ENCODE data around the gene DOCK2. TPM values are rescaled to one million over a fixed set of nuclear protein-coding genes. Genes with fewer than 3 reads are reported as not detected.

The DOCK2 gene
- polyA plus RNA-seq, 1 donor (not counting 4 experiments of a cell fraction or from before 2014, with no cell fraction given), result 0.21 TPM

GRCh38 chr5:169944115-169944514, 307.0 kb downstream of the DOCK2 start:
- no peak for TF ChIP-seq EZH2 (IDR thresholded peaks at IDR 0.05; ENCODE audit: low read length)
- TF ChIP-seq CTCF (optimal IDR thresholded peaks at IDR 0.05 in 1 of 3, IDR thresholded peaks at IDR 0.05 in 1 of 3, conservative IDR thresholded peaks at IDR 0.05 in 1 of 3; ENCODE audit: extremely low read depth in 1 of 3, insufficient read depth in 2 of 3, low read length in 3 of 3), result no peak
- Histone ChIP-seq H3K4me3 (ENCODE audit: control insufficient read depth in 2 of 3, extremely low read depth in 1 of 3, insufficient read depth in 2 of 3, low read depth in 1 of 3, low read length in 3 of 3) (no peak overlapping the region), H3K79me2 (ENCODE audit: control insufficient read depth, insufficient read depth, low read length) (no peaks in the 10 kb centered on the region), H3K9me1 (ENCODE audit: control insufficient read depth, extremely low read depth, insufficient read depth, low read length) (no peaks in the 10 kb centered on the region), H2AFZ (ENCODE audit: control insufficient read depth, low read length) (peak overlapping the region; percentile 36), H3K27ac (ENCODE audit: control insufficient read depth, insufficient read depth, low read length) (no peak overlapping the region), H3K27me3 (ENCODE audit: control insufficient read depth, extremely low read depth, insufficient read depth, low read length) (no peaks in the 10 kb centered on the region), H4K20me1 (ENCODE audit: control insufficient read depth, extremely low read depth, insufficient read depth, low read length) (no peaks in the 10 kb centered on the region), H3K9me3 (ENCODE audit: control insufficient read depth, low read depth, low read length) (no peaks in the 10 kb centered on the region), H3K36me3 (ENCODE audit: control insufficient read depth in 2 of 2, extremely low read depth in 1 of 2, insufficient read depth in 2 of 2, low read length in 2 of 2) (no peaks in the 10 kb centered on the region), H3K4me2 (ENCODE audit: control insufficient read depth, extremely low read depth, insufficient read depth, low read depth, low read length) (peak overlapping the region; percentile 14), H3K9ac (ENCODE audit: control insufficient read depth, extremely low read depth, insufficient read depth, low read length) (no peak overlapping the region), H3K4me1 (ENCODE audit: control insufficient read depth, extremely low read depth, insufficient read depth, low read length) (peaks cover 8% of the 10 kb centered on the region)
- no peak for DNase-seq (ENCODE audit: low read depth, low spot score)
- dilution Hi-C loops (cut with MboI; ENCODE audit: extremely low pct_ligation_motif_present, low sequenced_read_pairs), result no loop called here
- no peak for FAIRE-seq

GRCh38 chr5:169944922-169945680, 308.0 kb downstream of the DOCK2 start:
- Histone ChIP-seq H3K27me3 (ENCODE audit: control insufficient read depth, extremely low read depth, insufficient read depth, low read length) (no peaks in the 10 kb centered on the region), H3K79me2 (ENCODE audit: control insufficient read depth, insufficient read depth, low read length) (no peaks in the 10 kb centered on the region), H3K9me1 (ENCODE audit: control insufficient read depth, extremely low read depth, insufficient read depth, low read length) (no peaks in the 10 kb centered on the region), H3K36me3 (ENCODE audit: control insufficient read depth in 2 of 2, extremely low read depth in 1 of 2, insufficient read depth in 2 of 2, low read length in 2 of 2) (no peaks in the 10 kb centered on the region), H3K4me2 (ENCODE audit: control insufficient read depth, extremely low read depth, insufficient read depth, low read depth, low read length) (no peak overlapping the region), H2AFZ (ENCODE audit: control insufficient read depth, low read length) (no peak overlapping the region), H3K27ac (ENCODE audit: control insufficient read depth, insufficient read depth, low read length) (no peak overlapping the region), H4K20me1 (ENCODE audit: control insufficient read depth, extremely low read depth, insufficient read depth, low read length) (no peaks in the 10 kb centered on the region), H3K4me3 (ENCODE audit: control insufficient read depth in 2 of 3, extremely low read depth in 1 of 3, insufficient read depth in 2 of 3, low read depth in 1 of 3, low read length in 3 of 3) (no peak overlapping the region), H3K9ac (ENCODE audit: control insufficient read depth, extremely low read depth, insufficient read depth, low read length) (no peak overlapping the region), H3K9me3 (ENCODE audit: control insufficient read depth, low read depth, low read length) (no peaks in the 10 kb centered on the region), H3K4me1 (ENCODE audit: control insufficient read depth, extremely low read depth, insufficient read depth, low read length) (peaks cover 8% of the 10 kb centered on the region)
- TF ChIP-seq CTCF (optimal IDR thresholded peaks at IDR 0.05 in 1 of 3, IDR thresholded peaks at IDR 0.05 in 1 of 3, conservative IDR thresholded peaks at IDR 0.05 in 1 of 3; ENCODE audit: extremely low read depth in 1 of 3, insufficient read depth in 2 of 3, low read length in 3 of 3) (no peak), EZH2 (IDR thresholded peaks at IDR 0.05; ENCODE audit: low read length) (no peak)
- dilution Hi-C loops (cut with MboI; ENCODE audit: extremely low pct_ligation_motif_present, low sequenced_read_pairs), result no loop called here
- FAIRE-seq (no peak), DNase-seq (ENCODE audit: low read depth, low spot score) (no peak)

Data from keratinocyte (primary cell).